GM19395 (cell line): ENCODE results near the gene AP1S3.
"Not testable (repeated sequence)": the region's sequence is repeated elsewhere in the genome, so short reads cannot be mapped to it uniquely, and the experiment has no call there.

Experiments used
- ATAC-seq: cut with Tn5 transposase; IDR thresholded peaks from one replicate; pipeline ENCODE4 v1.9.1; 2021; ENCODE audit warnings: mild to moderate bottlenecking, moderate library complexity; ENCODE audit not compliant: unreplicated experiment

AP1S3 gene

GRCh38 chr2:223811757-223812156, 25.6 kb downstream of the AP1S3 start:
- ATAC-seq = no peak

GRCh38 chr2:223805008-223805407, 32.4 kb downstream of the AP1S3 start:
- no peak for ATAC-seq

DNA sequence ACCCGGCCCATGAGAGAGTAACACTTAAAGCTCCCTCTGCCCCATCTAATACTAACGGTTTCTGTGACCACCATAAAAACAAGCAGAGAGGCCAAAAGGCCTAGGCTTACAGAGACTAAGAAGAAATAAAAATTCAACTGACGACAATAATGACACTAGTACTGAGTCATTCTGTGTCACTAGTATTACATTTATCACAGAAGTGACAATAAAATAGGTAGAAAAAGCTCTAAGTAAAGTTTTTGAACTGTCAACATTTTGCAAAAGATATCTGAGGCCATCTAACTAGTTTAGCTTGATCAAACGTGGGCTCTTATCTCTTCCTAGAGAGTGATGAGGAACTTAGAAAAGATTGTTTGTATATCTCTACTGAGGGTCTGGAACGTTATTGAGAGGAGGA, 35.6 kb downstream of the AP1S3 start:
- no peak for ATAC-seq

DNA sequence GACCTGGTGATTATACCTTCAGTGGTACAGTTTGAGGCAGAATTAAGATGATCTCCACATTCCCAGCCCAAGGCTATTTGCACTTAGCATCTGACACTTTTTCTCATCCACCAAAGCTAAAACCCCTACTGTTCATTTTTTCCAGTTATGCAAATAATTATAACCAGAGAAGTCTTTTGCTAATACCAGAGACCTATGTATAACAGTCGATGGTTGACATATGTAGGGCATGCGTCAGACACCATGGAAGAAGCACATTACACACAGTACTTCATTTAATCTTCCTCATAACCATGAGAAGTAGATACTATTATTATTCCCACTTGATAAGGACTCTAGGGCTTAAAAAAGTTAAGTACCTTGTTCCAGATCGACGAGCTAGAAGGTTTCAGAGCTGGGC, 36.5 kb downstream of the AP1S3 start:
- ATAC-seq = no peak

DNA sequence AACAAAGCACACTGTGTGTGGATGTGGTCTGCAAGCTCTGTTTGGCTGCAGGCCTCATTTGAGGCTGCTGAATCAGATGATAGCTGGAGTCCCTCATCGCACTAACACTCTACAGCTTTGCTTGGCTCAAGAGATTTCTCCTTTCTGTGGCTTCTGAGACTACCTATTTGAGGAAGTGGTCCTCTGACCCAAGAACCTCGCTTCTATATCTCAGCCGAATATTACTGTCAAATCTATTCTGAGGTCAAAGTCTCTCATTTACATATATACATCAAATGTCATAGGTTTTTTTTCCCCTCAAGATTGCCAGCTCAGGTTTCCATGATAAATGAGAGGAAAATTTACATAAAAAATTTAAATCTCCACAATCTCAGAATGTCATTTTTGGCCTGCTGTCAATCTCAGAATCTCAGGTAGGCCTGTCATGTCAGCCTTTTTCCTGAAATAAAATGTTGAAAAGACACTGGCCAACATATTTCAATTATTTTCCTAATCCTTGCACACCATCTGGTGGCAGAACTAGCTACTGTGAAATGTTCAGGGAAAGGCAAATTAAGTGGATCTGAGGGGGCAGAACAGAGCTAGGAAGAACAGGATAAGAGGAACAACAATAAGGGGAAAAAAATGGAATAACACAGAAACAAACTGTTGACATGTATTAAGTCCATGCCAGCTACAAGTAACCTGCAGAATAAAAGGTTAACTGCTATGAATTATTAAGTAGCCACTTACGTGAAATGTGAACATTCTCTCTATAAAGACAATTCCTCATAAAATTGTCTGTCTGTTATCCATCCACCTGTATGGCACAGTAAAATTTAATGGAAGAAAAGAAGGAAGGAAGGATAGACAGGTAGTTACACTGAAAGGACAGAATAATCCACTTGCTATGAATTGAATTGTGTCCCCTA, 39.3 kb downstream of the AP1S3 start:
- ATAC-seq = peak; percentile 98

GRCh38 chr2:223797037-223797436, 40.3 kb downstream of the AP1S3 start:
- no peak for ATAC-seq

DNA sequence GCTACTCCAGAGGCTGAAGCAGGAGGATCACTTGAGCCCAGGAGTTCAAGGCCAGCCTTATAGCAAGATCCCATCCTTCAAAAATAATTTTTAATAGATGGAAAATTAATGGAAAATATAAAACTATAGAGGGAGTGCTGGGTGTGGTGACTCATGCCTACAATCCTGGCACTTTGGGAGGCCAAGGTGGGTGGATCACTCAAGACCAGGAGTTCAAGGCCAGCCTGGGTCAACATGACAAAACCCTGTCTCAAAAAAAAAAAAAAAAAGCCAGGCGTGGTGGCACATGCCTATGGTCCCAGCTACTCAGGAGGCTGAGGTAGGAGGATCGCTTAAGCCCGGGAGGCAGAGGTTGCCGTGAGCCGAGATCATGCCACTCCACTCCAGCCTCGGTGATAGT, 48.0 kb downstream of the AP1S3 start:
- ATAC-seq = no peak

DNA sequence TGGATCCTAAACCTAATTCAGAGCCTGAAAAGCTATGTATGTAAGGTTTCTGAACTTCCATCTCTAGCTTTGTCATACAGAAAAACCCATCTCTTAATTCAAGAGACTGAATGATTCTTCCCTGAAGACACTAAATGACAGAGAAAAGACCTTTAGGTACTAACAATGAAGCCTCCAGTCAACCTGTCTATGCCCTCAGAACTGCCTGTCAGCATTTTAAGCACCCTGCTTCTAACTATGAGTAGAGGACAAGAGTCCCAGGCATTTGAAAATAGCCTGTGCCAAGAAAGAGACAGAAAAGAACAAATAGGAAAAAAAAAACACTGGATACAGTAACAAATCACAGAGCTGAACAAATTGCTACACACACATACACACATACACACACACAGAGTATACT, 48.6 kb downstream of the AP1S3 start:
- no peak for ATAC-seq

DNA sequence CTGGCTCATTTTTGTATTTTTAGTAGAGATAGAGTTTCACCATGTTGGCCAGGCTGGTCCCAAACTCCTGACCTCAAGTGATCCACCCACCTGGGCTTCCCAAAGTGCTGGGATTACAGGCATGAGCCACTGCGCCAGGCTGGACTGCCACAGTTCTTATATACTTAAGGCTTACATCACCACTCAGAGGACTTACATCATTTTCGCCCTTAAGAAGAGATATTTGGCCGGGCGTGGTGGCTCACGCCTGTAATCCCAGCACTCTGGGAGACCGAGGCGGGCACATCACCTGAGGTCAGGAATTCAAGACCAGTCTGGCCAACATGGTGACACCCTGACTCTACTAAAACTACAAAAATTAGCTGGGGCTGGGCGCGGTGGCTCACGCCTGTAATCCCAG, 49.3 kb downstream of the AP1S3 start:
- ATAC-seq = not testable (repeated sequence)

DNA sequence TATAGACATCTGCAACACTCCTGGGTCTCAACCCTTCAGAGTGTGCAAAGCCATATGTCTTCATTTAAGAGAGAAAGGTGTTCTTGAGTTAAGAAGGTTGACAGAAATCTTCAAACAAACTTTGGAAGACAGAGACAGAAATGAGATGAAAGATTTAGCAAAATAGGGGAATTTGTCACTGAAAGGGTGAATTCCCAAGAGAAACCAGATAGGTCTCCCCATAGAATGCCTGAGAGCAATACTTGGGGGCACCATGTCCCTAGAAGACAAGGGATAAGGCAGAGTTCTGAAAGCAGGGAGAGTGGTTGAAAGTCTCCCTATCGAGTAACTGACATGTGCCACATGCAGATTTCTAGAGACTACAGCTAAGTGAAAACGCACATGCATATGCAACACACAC, 50.0 kb downstream of the AP1S3 start:
- peak; percentile 50 for ATAC-seq

DNA sequence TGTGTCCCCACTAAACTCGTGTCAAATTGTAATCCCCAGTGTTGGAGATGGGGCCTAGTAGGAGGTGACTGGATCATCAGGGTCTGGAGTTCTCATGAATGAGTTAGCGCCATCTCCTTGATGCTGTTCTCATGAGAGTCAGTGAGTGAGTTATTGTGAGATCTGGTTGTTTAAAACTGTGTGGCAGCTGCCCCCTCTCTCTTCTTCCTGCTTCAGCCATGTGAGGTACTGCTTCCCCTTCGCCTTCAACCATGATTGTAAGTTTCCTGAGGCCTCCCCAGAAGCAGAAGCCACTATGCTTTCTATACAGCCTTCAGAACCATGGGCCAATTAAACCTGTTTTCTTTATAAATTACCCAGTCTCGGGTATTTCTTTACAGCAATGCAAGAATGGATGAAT, 50.4 kb downstream of the AP1S3 start:
- ATAC-seq = peak; percentile 64

DNA sequence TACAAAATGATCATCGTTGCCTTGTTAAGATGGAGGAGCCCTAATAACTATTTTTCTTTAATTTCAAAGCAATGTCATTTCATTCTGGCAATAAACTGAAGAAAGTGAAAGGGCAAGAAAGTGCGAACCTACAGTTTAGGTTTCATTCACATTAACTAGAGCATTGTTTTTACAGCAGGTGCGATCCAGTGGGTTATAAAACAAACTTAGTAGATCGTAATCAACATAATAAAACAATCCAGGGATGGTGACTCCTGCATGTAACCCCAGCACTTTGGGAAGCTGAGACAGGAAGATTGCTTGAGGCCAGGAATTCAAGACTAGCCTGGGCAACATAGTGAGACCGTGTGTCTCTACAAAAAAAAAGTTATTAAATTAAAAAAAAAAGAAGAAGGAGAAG, 51.1 kb downstream of the AP1S3 start:
- no peak for ATAC-seq

DNA sequence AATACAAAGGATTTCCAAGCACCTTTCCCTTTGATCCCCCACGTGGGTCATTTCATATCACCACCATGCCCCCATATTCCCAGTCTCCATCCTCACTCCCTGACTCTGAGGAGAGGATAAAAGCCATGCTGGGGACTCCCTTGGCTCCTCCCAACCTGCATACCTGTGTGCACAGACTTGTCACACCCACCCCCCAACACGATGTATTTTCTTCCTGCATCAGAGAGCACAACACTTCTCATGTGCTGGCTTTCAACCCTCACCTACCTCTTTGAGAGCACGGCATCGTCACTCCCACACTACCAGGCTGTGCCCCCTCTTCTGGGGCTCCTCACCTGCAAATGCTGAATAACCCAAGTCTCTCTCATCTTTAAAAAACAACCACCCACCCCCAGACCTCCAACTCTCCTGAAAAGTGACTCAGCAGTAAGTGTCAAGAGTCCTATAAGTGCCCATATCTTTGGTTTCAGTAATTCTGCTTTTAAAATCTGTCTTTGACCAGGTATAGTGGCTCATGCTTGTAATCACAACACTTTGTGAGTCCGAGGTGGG, 53.1 kb downstream of the AP1S3 start:
- ATAC-seq = no peak

DNA sequence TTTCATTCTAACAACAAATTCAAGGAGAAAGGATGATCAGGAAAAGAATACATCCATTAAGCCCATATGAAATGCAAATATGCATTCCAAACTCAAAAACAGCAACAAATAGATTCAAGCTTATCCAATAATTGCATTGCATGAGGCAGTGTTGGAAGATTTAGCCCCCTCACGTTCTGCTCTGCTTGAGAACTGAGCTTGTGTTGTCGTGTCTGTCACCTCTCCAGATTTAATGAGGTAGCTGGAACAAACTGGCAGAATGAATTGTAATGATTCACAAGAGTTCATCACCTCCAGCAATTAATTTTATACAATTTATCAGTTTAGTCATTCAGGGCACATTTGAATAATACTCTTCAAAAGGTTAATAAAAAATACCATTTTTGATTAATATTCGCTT, 54.8 kb downstream of the AP1S3 start:
- ATAC-seq = no peak

DNA sequence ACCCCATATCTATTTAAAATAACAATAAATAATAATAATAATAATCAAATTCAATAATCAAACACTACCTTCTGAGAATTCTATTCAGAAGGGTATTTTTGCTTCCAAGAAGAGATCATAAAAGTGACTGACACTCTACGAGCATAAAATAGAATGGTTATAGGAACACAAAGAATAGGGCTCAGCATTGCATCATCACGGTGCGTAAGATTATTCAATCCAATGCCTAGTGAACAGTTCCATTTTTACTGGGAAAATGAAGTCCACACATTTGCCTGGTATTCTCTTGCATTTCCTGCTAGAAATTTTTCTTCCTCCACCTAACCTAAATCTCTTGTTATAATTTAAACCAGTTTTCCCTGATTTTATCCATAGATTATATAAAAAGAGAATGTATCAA, 55.8 kb downstream of the AP1S3 start:
- no peak for ATAC-seq

GRCh38 chr2:223779877-223780276, 57.5 kb downstream of the AP1S3 start:
- peak; percentile 85 for ATAC-seq

- ATAC-seq = no peak
These were observed 63.2 kb downstream of the AP1S3 start for GRCh38 chr2:223774193-223774592.

DNA sequence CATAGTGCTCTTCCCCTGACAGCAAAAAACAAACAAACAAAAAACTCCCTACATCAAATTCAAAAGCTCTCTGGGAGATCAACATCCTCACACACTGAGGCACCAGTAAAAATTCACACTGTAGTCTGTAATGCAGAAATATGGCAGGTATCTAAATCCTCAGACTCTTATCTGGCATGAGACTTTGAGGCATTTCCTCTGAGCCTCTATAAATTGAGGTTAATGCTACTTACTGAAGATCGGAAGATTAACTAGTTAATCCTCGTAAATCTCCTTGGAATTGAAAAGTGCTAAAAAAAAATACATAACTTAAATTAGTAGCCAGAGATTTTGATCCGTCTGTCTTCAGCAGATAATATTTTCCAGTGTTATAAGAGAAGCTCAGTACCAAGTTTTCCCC, 65.0 kb downstream of the AP1S3 start:
- ATAC-seq = no peak

GRCh38 chr2:223771475-223771874, 65.9 kb downstream of the AP1S3 start:
- no peak for ATAC-seq

DNA sequence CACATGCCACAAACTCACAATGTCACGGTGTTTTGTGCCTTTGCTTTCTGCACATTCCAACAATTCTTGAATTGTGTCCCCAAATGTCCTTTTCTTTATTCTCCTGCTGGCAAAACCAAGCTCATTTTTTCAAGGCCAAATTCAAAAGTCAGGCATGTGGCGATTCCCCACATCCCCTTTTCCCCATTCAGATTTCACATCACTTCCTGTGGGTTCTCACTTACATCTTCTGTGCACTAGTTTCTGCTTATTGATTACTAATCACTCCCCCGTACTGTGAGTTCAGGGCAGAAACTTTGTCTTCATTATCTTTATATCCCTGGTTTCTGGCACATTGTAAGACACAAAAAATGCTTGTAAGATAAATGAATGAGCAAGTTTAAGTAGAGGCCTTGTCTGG, 69.2 kb downstream of the AP1S3 start:
- ATAC-seq = no peak

GRCh38 chr2:223767341-223767740, 70.0 kb downstream of the AP1S3 start:
- no peak for ATAC-seq

- ATAC-seq = no peak
These were observed 72.1 kb downstream of the AP1S3 start for GRCh38 chr2:223765221-223765785.
